GM21528 (cell line): ENCODE measurements around the gene BBS1.
"Not testable (repeated sequence)": the region's sequence is repeated elsewhere in the genome, so short reads cannot be mapped to it uniquely, and the experiment has no call there.

Experiments used
- ATAC-seq: cut with Tn5 transposase; IDR thresholded peaks from one replicate; pipeline ENCODE4 v1.9.1; 2021; ENCODE audit warnings: mild to moderate bottlenecking, moderate library complexity; ENCODE audit not compliant: unreplicated experiment, low FRiP score

BBS1 gene

DNA sequence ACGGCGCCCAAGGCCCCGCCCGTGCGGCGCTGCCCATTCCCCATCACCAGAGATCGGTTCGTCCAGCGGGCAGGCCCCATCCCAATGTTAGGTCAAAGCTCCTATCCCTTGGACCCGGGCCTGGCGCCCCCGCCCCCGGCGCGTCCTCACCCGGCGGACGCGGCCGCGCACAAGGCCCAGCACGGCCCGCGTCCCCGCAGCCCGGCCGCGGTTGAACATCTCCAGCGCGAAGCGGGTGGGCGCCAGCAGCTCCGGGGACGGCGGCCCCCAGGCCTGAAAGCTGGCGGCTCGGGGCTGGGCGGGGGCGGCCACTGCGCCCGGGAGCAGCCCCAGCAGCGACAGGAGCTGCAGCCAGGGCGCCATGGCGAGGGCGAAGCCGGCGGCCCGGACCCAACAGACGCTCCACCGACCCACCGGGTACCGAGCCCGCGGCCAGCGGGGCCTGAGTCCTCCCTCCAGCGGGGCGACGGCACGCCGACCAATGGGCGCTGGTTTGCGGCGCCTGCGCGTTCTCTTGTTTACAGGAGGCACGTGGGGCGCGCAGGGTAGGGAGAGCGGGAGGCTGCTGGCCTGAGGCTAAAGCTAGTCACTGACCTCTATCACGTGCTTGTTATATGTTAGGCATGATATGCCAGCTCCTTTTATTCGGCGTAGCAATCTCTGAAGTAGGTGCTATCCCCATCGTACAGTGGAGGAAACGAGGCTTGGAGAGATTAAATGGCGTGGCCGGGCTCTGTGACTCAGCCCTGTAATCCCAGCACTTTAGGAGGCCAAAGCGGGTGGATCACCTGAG, 57.9 kb downstream of the BBS1 start, which contains the start of gene CTSF:
CTSF (minus strand) TSS at position 483 of the 793 bp plus-strand sequence; CDS start at position 363, 120 bp downstream.
- ATAC-seq: no peak

- ATAC-seq: no peak
Observed at GRCh38 chr11:66569076-66569475, 58.6 kb downstream of the BBS1 start.

DNA sequence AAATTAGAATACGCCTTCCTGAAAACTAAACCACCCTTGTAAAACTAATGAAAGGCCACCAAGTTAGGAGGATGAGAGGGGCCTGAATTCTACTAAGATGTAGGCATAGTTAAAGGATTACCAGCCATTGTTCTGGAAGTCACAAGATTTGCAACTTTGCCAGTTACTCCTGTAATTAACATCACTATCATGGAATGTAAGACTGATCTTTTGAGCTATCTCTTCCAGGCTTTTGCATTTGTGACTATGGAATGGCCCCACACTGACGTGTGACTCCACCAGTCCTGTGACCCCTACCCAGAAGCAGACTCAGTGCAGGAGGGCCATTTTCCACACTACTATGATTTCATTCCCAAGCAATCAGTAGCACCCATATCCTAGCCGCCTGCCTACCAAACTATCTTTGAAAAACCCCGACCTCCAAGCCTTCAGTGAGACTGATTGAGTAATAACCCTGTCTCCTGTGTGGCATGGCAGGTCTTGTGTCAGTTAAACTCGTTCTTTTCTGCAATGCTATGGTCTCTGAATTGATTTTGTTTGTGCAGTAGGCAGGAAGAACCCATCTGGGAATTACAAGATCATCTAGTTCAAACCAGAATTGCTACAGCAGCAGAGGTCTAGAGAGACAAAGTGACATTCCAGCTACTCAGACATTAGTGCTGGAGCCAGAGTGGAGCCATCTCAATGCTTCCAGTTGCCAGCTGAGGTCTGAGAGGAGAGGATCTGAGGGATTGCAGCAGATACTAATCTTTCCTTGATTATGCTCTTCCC, 59.8 kb downstream of the BBS1 start:
- ATAC-seq: no peak

GRCh38 chr11:66570850-66571180, 60.4 kb downstream of the BBS1 start:
- ATAC-seq: no peak

GRCh38 chr11:66579017-66579606, 68.7 kb downstream of the BBS1 start:
- no peak for ATAC-seq

DNA sequence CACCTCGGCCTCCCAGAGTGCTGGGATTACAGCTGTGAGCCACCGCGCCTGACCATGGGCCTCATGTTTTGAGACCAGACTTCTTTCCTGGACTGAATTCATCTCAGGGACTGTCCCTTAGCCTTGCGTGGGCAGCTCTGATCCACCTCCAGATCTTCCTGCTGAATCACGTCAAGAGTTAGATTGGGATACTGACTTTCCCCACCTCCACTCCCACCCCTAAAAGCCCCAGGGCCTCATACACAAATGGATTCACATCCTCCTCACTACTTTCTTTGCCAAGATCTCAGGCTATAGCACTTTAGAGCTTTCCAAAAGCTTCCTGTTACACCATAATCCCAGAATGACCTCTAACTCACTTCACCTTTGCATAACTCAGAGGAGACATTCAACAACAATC, 70.4 kb downstream of the BBS1 start:
- ATAC-seq: no peak

DNA sequence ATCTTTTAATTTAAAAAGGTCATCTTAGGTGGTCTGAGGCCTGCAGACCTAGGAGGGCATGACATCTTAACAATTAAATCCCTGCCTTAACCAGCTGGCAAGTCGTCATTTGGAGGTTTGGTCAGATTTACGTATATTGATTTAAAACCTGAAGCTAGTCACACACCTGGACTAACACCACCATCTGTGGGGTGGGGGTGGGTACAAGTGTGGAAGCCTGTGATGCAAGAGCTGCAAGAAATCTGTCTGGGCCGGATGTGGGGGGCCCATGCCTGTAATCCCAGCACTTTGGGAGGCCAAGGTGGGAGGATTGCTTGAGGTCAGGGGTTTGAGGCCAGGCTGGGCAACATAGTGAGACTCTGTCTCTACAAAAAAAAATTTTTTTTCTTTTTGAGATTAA, 70.8 kb downstream of the BBS1 start:
- no peak for ATAC-seq

DNA sequence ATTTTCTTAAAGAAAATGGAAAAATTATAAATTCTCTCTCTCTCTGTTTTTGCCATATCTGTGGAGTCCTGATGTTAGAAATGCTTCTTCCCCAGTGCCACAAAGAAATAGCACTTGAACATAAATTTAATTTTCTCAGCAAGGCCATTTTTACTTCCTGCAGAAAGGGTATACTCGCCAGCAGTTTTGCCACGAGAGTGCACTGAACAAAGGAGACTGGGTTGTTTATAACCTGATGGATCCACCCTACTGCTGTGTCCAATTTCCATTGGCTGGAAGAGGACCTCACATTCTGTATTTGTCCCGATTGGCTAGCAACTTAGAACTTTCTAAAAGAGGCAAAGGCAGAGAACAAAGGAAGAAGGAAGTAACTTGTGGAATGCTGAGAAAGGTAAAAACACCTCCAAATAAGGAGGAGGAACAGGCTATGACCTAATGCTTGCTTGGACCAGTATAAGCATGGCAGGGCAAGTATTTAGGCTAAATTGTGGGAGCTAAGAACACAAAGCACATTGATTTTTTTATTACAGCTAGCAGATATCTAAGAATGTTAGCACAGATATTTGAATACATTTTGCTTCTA, 72.2 kb downstream of the BBS1 start:
- not testable (repeated sequence) for ATAC-seq
